Globus pallidus (tissue), 1 donor: Measurements from ENCODE around the gene PRRC2B.
"Not testable (repeated sequence)": the region's sequence is repeated elsewhere in the genome, so short reads cannot be mapped to it uniquely, and the experiment has no call there.

ENCODE experiments used
- DNase-seq: peaks from one replicate; pipeline ENCODE4 v3.0.0-alpha.2; 2015; ENCODE audit warnings: low spot score

The PRRC2B gene

DNA sequence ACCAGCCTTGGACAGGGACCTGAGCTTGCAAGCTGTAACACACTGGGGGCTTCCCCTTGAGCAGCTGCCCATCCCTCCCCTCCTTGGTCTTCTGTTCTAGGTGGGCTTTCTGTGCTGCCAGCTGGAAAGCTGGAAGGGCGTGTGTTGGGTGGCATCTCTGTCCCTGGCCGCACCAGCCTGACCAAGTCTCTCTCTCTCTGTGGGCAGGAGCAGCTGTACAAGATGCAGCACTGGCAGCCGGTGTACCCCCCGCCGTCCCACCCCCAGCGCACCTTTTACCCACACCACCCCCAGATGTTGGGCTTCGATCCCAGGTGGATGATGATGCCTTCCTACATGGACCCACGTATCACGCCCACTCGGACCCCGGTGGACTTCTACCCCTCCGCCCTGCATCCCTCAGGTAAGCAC, 76.7 kb downstream of the PRRC2B start:
- DNase-seq, result no peak

DNA sequence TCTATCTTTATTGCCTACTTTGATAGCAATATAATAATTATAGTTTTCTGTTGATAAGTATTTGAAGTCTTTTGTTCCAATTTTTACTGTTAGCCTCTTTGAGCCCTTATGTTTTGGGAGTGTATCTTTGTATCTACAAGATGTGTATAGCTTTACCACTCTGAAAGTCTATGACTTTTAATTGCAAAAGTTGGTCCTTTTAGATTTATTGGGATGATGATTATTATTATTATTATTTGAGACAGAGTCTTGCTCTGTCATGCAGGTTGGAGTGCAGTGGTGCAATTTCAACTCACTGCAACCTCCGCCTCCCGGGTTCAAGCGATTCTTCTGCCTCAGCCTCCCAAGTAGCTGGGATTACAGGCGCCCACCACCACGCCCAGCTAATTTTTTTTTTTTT, 78.2 kb downstream of the PRRC2B start:
- DNase-seq, result not testable (repeated sequence)

DNA sequence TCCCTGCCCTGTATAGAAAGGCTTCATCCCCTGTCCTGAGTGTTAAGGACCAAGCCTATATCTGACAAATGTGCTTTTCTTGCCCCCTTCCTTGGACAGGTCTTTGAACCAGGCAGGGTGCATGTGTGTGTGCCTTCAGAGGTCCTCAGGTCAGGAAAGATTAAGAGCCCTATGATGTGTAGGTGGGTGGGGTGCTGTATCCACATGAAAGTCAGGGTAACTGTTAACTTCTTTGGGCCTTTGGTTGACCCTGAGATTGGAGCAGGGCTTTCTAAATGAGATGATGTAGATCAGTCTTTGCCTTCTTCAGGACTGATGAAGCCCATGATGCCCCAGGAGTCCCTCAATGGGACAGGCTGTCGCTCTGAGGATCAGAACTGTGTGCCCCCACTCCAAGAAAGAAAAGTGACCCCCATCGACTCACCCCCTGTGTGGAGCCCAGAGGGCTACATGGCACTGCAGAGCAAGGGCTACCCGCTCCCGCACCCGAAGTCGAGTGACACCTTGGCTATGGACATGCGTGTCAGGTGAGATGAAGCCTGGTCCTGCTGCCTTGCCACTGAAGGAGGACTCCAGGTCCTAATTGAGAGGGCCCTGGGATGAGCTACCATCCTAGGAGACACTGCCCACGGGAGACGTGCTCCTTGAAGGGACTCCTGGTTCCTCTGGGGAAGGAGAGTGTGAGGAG, 79.5 kb downstream of the PRRC2B start:
- no peak for DNase-seq

DNA sequence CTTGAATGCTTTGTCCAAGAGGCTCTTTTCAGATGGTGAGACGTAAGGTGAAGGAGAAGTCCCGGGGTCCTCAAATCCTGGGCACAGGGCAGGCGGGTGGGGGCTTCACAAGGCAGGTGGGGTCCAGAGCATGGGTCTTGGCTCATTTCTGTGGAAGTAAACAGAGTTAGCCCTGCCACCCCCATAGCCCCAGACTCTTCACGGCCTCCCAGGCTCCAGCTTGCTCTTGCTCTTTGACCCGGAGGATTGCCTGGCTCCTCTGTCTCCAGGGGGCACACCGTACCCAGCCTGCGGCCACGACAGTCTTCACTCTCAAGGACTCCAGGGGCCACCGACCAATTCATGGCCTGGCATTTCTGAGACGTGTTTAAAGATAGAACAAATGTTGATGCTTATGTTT, 80.0 kb downstream of the PRRC2B start:
- DNase-seq, result no peak

DNA sequence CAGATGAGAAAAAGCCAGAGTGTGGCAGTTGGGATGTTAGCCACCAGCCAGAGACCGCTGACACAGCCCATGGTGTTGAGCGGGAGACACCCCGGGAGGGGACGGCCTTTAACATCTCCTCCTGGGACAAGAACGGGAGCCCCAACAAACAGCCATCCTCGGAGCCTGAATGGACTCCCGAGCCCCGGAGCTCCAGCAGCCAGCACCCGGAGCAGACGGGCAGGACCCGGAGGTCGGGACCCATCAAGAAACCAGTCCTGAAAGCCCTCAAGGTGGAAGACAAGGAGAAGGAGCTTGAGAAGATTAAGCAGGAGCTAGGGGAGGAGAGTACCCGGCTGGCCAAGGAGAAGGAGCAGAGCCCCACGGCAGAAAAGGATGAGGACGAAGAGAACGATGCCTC, 80.8 kb downstream of the PRRC2B start:
- DNase-seq, result no peak

DNA sequence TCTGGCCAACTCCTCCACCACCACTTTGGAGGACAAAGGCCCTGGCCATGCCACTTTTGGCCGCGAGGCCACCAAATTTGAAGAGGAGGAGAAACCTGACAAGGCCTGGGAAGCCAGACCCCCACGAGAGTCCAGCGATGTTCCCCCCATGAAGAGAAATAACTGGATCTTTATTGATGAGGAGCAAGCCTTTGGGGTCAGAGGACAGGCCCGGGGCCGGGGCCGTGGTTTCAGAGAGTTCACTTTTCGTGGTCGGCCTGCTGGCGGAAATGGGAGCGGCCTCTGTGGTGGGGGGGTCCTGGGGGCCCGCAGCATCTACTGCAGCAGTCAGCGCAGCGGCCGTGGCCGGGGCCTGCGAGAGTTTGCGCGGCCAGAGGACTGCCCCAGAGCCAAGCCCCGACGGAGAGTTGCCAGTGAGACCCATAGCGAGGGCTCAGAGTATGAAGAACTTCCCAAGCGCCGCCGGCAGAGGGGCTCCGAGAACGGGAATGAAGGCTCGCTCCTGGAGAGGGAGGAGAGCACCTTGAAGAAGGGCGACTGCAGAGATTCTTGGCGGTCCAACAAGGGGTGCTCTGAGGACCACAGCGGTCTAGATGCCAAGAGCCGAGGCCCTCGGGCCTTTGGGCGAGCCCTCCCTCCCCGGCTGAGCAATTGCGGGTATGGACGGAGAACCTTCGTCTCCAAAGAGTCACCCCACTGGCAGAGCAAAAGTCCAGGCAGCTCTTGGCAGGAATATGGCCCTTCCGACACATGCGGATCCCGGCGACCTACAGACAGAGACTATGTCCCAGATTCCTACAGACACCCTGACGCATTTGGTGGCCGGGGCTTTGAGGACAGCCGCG, 81.4 kb downstream of the PRRC2B start:
- peak; percentile 26 for DNase-seq

DNA sequence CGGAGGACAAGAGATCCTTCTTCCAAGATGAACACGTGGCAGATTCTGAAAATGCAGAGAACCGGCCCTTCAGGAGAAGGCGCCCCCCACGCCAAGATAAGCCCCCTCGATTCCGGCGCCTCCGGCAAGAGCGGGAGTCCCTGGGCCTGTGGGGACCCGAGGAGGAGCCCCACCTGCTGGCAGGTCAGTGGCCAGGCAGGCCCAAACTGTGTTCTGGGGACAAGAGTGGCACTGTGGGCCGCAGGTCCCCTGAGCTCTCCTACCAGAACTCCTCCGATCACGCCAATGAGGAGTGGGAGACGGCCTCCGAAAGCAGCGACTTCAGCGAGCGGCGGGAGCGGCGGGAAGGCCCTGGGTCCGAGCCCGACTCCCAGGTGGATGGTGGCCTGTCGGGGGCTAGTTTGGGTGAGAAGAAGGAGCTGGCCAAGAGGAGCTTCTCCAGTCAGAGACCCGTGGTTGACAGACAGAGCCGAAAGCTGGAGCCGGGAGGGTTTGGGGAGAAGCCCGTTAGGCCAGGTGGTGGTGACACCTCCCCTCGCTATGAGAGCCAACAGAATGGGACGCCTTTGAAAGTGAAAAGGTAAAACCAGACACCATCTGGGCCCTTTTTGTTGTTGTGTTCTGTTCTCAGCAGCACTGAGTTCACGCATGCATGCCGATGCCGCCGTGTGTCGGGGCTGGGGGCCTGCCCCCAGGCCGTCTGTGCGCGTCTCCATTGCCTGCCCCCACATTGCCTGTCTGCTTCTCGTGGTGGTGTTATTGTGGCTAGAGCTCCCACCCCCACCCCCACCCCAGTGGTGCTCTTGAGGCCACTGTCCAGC, 82.3 kb downstream of the PRRC2B start:
- DNase-seq, result no peak

DNA sequence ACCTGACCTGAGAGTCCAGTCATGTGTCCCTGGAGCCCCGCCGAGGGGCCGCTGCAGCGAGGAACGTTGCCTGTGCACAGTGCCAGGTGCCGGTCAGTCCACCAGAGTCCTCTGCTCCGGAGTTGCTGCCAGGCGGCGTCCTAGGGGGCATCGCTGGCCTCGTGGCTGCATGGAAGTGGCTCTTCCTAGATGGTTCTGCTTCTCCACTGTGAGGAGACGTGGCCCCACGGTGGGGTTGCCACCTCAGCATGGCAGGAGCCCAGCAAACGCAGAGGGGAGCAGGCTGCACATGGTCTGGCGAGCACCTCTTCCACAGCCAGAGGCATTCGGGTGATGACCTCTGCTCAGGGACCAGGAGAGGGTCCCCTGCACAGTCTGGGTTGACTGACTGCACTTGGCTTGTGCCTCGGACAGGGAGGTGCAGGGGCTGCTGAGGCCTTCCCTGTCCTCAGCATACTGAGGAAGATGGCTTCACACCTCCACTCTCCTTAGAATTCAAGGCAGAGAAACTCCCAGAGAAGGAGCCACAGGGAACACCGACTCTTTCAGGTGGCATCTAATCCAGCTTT, 83.0 kb downstream of the PRRC2B start:
- DNase-seq, result no peak

DNA sequence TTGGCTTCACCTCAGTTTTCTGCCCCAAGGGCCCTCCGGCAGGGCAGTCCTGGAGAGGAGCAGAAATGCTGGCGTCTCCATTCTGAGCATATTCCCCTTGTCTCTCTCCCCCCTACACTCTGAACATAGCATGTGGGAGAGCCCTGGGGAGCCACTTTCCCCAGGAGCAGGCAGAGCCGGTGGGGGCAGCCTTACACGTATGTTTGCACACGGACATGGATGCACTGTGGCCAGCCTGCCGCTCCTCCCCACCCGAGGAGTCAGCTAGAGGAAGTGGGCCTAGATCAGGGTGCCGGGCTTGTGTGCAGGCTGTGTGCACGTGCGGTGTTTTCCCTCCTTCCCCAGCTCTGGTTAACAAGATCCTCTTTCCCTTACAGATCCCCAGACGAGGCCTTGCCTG, 83.5 kb downstream of the PRRC2B start:
- DNase-seq, result no peak

DNA sequence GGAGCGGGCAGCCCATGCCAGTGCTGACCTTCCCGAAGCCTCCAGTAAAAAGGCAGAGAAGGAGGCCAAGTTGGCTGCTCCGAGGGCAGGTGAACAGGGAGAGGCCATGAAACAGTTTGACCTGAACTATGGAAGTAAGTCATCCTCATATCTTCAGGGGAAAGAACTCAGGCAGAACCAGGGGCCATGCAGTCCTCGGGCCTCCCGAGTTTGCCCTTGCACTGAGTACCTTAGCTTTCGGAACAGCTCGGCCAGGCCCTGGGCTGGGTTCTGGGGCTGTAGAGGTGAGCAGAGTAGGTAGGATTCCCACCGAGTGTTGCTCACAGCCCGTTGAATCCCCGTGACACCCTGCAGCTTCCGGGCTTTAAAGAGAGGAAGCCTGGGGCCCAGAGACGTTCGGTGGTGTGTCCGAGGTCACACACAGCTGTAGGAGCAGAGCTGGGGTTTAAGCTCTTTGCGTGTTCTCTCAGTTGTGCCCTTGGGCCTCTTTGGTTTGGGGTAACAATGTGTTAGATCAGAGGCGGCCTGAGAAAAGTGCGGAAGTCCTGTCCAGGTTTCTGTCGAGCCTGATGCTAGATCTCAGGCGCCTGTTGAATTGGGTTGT, 84.0 kb downstream of the PRRC2B start:
- no peak for DNase-seq

DNA sequence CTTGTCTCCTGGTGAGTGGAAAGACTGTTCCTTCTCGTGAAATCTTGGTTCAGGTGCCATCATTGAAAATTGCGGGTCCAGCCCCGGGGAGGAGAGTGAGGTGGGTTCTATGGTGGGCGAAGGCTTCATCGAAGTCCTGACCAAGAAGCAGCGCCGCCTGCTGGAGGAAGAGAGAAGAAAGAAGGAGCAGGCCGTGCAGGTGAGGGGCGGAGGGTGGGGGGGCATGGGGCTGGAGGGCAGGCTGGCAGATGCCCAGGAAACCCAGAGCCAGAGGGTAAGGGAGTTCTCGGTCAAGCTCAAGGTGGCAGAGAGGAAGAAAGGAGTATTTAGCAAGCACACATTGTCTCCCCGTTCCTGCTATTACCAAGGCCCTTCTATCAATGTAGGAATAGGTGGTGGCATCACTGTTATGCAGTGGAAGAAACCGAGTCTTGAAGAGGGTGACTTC, 84.6 kb downstream of the PRRC2B start:
- no peak for DNase-seq

DNA sequence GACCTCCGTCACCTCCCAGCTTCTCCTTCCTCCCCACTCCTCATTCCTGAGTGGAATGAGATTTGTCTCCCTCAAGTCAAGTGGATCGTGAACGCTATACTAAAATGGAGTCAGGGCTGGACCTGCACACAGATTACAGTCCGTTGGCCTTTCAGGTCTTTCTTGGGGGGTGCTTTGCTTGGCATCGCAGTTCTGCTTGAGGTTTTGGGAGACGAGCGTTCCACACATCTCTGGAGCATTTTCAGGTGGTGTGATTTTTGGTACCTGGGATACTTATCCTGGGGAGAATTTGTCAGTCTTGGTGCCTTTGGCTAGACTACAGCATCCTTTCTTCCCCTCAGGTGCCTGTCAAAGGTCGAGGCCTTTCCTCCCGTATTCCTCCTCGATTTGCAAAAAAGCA, 85.0 kb downstream of the PRRC2B start:
- DNase-seq, result no peak

DNA sequence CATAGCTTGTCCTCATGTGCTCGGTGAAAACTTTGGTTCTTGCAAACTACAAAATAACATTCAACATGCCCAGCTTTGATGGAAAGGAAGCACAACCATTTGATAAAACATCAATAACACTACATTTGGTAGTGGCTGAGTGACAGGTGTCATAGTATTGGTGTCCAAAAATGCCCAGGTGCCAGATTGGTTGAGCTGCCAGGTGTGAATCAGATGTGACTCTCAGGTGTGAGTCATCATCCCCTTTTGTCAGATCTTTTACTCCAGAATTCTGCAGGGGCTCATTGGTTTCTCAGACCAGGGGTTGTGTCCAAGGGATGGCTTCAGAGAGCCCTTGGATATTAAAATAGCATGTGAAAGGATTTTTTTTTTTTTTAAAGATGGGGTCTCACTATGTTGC, 86.4 kb downstream of the PRRC2B start:
- DNase-seq, result no peak

DNA sequence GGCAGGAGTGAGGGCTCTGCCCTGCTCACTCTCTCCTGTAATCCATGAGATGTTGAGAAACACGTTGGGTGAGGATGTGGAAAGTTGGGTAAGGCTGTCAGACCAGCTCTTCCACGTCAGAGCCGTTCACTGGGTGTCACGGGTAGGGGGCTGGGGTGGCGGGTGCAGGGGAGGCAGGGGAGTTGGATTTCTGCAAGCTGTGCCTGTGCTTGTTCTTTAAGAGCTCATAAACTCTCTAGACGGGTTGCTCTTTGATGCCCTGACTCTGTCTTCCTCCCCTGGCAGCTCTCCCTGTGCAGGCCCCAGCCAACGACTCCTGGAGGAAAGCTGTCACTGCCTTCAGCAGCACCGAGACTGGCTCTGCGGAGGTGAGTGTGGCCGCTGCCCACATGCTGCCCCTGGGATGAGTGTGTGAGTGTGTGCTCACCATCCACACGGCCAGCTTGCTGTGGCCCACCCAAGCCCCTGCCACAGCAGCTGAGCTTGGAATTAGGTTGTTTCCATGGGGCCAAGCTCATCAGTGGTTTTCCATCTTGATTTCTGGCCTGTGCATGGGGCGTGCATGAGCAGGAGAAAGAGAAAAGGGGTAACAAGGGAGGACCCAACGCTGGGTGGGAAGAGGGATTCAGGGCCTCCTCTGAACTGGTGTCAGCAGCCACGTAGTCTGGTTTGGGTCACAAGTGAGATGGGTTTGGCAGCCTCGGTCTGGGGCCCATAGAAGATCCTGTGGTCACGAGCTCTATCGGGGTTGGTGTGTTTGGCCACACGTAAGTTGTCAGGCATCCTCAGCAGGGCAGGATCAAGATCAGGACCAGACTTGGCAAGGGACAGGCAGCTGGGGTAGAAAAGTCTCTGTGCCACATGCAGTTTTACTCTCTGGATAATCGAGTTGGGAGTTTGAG, 87.8 kb downstream of the PRRC2B start:
- DNase-seq, result no peak

DNA sequence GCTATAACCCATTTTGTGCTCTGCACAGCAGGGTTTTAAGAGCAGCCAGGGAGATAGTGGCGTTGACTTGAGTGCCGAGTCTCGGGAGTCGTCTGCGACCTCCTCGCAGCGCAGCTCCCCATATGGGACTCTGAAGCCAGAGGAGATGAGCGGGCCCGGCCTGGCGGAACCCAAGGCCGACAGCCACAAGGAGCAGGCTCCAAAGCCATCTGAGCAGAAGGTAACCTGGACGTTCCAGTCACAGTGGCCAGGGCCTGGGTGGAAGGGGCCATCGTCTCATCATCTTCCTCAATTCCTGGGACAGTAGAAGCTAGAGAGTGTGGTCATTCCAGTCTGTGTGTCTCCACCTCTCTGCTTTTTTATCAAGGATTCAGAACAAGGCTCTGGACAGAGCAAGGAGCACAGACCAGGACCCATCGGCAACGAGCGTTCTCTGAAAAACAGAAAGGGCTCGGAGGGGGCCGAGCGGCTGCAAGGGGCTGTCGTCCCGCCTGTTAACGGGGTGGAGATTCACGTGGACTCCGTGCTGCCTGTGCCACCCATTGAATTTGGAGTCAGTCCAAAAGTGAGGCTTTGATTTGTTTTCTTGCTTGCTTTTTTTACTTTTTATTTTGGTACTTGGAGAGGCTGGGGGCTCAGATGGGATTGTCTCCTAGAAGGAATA, 88.6 kb downstream of the PRRC2B start:
- no peak for DNase-seq

DNA sequence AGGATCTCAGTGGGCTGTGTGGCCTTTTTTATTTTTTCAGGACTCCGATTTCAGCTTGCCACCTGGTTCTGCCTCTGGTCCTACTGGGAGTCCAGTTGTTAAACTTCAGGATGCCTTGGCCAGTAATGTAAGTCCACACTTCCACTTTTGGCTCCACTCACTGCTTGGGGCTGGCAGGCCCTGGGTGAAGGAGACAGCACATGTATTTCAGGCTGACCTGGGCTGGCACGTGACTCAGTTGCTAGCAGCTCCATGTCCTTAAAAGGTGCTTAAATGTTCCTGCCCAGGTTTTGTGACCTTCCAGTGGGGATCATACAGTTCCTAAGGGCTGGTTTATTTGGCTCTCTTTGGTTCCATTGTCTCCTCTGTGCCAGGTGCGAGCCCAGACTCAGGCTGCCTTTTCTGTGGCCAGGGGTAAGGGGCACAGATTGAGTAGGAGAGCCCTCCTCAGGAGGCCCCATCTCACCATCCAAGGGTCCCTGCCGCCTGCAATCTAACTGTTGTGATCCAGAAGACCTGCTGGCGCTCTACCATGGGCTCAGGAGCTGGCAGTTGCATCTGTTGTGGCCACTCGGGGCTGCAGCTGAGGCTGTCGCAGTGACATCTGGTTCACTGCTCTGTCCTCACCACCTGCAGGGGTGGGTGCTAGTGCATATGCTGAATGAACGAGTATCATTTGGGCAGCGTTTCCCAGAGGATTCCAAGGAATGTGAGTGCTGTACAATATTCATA, 89.6 kb downstream of the PRRC2B start:
- no peak for DNase-seq

DNA sequence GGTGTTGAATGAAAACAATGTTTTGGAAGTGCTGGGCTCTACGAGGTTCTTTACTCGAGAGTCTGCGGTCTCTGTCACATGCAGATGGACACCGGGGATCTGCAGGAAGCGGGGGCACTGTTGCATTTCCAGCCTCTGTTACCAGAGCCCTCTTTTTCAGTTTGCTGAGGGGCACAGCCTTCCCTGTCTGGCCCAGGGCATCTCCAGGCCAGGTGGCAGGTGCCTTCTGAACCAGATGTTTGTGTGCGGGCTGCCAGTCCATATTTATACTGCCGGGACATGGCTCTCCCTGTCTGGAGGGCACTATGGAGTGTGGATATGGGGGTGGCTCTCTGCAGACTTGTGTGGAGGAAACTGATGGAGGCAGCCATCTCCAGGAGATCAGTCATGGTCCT, 90.2 kb downstream of the PRRC2B start:
- no peak for DNase-seq

DNA sequence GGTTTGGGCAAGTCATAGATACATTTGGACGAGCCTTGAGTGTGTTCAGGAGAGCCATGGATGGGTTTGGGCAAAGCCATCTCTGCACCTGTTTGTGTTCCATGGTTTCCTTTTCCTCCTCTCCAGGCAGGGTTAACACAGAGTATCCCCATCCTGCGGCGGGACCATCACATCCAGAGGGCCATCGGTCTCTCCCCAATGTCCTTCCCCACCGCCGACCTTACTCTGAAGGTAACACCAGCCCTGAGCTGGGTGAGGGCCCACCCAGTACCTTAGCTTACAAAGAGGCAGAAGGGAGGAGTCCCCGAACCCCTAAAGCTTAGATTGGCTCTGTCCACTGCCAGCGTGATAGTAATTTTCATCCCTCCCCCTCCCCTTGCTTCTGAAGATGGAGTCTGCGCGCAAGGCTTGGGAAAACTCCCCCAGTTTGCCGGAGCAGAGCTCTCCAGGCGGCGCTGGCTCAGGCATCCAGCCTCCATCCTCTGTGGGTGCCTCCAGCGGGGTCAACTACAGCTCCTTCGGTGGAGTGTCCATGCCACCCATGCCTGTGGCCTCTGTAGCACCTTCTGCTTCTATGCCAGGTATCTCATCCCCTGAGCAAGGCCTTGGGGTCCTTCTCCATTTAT, 90.8 kb downstream of the PRRC2B start:
- DNase-seq, result no peak

DNA sequence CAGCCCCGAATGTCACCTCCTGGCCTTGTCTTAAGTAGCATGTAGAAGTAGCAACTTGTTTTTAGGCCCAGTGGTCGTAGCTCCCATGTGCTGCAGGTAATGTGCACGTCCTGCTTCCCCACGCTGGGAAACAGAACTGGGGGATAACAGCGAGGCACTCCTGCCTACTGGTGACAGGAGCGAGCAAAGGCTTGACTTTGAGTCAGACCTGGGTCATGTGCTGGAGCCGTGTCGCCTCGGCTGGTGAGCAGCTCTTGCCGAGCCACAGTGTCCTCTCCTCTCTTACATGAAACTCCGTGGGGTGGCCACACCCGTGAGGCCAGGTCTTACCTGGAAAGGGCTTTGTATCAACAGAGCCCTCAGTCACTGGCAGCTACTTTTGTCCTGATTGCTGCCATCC, 91.3 kb downstream of the PRRC2B start:
- DNase-seq, result no peak
